Chondrocyte (in vitro differentiated cells): ENCODE results near the gene LRRC3C. TPM values are rescaled to one million over a fixed set of nuclear protein-coding genes. Genes with fewer than 3 reads are reported as not detected.

ENCODE experiments used
- DNase-seq: peaks from one replicate; pipeline ENCODE4 v3.0.0; 2021; ENCODE audit warnings: mixed read lengths, low spot score
- H3K27ac Mint-ChIP-seq: one replicate; pipeline ENCODE4 v1.8.0; 2021; ENCODE audit warnings: mild to moderate bottlenecking, moderate library complexity, mixed read lengths; ENCODE audit not compliant: unreplicated experiment
- H3K27me3 Mint-ChIP-seq: 2 replicates; pipeline ENCODE4 v1.8.0; 2021; ENCODE audit warnings: low read depth, mixed read lengths
- H3K36me3 Mint-ChIP-seq: 2 replicates; pipeline ENCODE4 v1.8.0; 2021; ENCODE audit warnings: low read depth, mixed read lengths
- H3K4me1 Mint-ChIP-seq: 2 replicates; pipeline ENCODE4 v1.8.0; 2021; ENCODE audit warnings: low read depth, mild to moderate bottlenecking, mixed read lengths
- H3K4me3 Mint-ChIP-seq: one replicate; pipeline ENCODE4 v1.8.0; 2021; ENCODE audit warnings: mild to moderate bottlenecking, moderate library complexity, mixed read lengths; ENCODE audit not compliant: unreplicated experiment
- H3K9me3 Mint-ChIP-seq: 2 replicates; pipeline ENCODE4 v1.8.0; 2021; ENCODE audit warnings: low read depth, mixed read lengths
- CTCF ChIP-seq: fragments of 200-600 bp; sonication (generic); IDR thresholded peaks from 2 replicates; pipeline ENCODE4 v1.5.0; 2021; ENCODE audit warnings: antibody characterized with exemption, mild to moderate bottlenecking, moderate library complexity
- total RNA-seq: library from RNA; stranded (reverse); gene quantifications from 3 replicates; pipeline ENCODE4 v1.2.1, GENCODE V29; 2021

Gene LRRC3C
- total RNA-seq, 1 donor from 2014 or later = not detected

GRCh38 chr17:39921323-39921722 lies 6.2 kb upstream of the LRRC3C start:
- Mint-ChIP-seq H3K4me1 (peaks cover 23% of the 10 kb centered on the region), H3K27me3 (no peaks in the 10 kb centered on the region), H3K36me3 (peaks cover 26% of the 10 kb centered on the region), H3K4me3 (no peak overlapping the region), H3K9me3 (no peaks in the 10 kb centered on the region), H3K27ac (no peak overlapping the region)
- DNase-seq = no peak
- TF ChIP-seq CTCF = no peak

- H3K27ac Mint-ChIP-seq = no peak overlapping the region
- H3K9me3 Mint-ChIP-seq = no peaks in the 10 kb centered on the region
Measured at GRCh38 chr17:39922006-39922405, 5.5 kb upstream of the LRRC3C start.

GRCh38 chr17:39923230-39923629 lies 4.3 kb upstream of the LRRC3C start:
- Mint-ChIP-seq H3K4me3 (no peak overlapping the region), H3K27ac (no peak overlapping the region), H3K9me3 (no peaks in the 10 kb centered on the region), H3K27me3 (no peaks in the 10 kb centered on the region), H3K4me1 (peaks cover 36% of the 10 kb centered on the region), H3K36me3 (peaks cover 21% of the 10 kb centered on the region)
- no peak for TF ChIP-seq CTCF
- no peak for DNase-seq

More at GRCh38 chr17:39922006-39922405, 5.5 kb upstream of the LRRC3C start:
- Mint-ChIP-seq H3K27me3 (no peaks in the 10 kb centered on the region), H3K4me1 (peaks cover 28% of the 10 kb centered on the region), H3K36me3 (peaks cover 23% of the 10 kb centered on the region), H3K4me3 (no peak overlapping the region)
- no peak for DNase-seq
- no peak for TF ChIP-seq CTCF

GRCh38 chr17:39923836-39924690 lies 3.5 kb upstream of the LRRC3C start:
- peaks cover 44% of the 10 kb centered on the region for H3K4me1 Mint-ChIP-seq
- TF ChIP-seq CTCF = peak; percentile 61
- DNase-seq = no peak
- no peaks in the 10 kb centered on the region for H3K27me3 Mint-ChIP-seq
- peaks cover 19% of the 10 kb centered on the region for H3K36me3 Mint-ChIP-seq
- peak overlapping the region; percentile 49 for H3K27ac Mint-ChIP-seq
- H3K4me3 Mint-ChIP-seq = no peak overlapping the region
- H3K9me3 Mint-ChIP-seq = no peaks in the 10 kb centered on the region

GRCh38 chr17:39924691-39925055 lies 2.9 kb upstream of the LRRC3C start:
- Mint-ChIP-seq H3K27me3 (no peaks in the 10 kb centered on the region), H3K9me3 (no peaks in the 10 kb centered on the region), H3K27ac (peak overlapping the region; percentile 49), H3K36me3 (peaks cover 17% of the 10 kb centered on the region), H3K4me3 (no peak overlapping the region), H3K4me1 (peaks cover 51% of the 10 kb centered on the region)
- DNase-seq = no peak
- TF ChIP-seq CTCF = no peak
